Measurements from ENCODE around the gene DSCAM.

DSCAM gene

GRCh38 chr21:40797891-40798290, 49.1 kb downstream of the DSCAM start:
- no CpG with 5 or more reads among the region's 2 CpGs for WGBS (ENCODE audit: extremely low coverage, insufficient coverage, low lambda C conversion rate)
- no peak overlapping the region for H3K4ac ChIP-seq (ENCODE audit: low read depth, low read length)
- no peak overlapping the region for H3K4me3 ChIP-seq (ENCODE audit: low read length)
- no peaks in the 10 kb centered on the region for H3K4me1 ChIP-seq (ENCODE audit: control insufficient read depth, low read depth, low read length)
- no peak overlapping the region for H3K23ac ChIP-seq (ENCODE audit: low read length)
- H4K8ac ChIP-seq (ENCODE audit: low read depth, low read length), result no peak overlapping the region
- H2AK5ac ChIP-seq (ENCODE audit: low read length), result no peak overlapping the region
- no peaks in the 10 kb centered on the region for H3K79me1 ChIP-seq (ENCODE audit: low read length)
- H3K18ac ChIP-seq (ENCODE audit: low read length), result no peak overlapping the region
- H3K27ac ChIP-seq (ENCODE audit: low read depth, low read length), result no peak overlapping the region
- H4K5ac ChIP-seq (ENCODE audit: low read length), result no peak overlapping the region
- H2BK15ac ChIP-seq (replicated peaks; ENCODE audit: low read depth), result no peak overlapping the region
- H3K27me3 ChIP-seq (ENCODE audit: insufficient read depth, low read length, poor library complexity), result no peaks in the 10 kb centered on the region
- no peak overlapping the region for H2BK5ac ChIP-seq (ENCODE audit: low read length)
- no peak for DNase-seq
- no peak overlapping the region for H3K9ac ChIP-seq (ENCODE audit: low read length)
- H3K56ac ChIP-seq (ENCODE audit: low read length), result no peak overlapping the region
- no peaks in the 10 kb centered on the region for H3K79me2 ChIP-seq (ENCODE audit: control insufficient read depth, insufficient read depth, low read length)
- H3K4me2 ChIP-seq (ENCODE audit: low read length), result no peak overlapping the region
- no peaks in the 10 kb centered on the region for H3K36me3 ChIP-seq (ENCODE audit: control insufficient read depth, insufficient read depth, low read length)
- no peak overlapping the region for H2BK120ac ChIP-seq (ENCODE audit: low read depth, low read length)

- Histone ChIP-seq H2BK5ac (ENCODE audit: low read length) (no peak overlapping the region), H3K4ac (ENCODE audit: low read depth, low read length) (no peak overlapping the region), H3K27me3 (ENCODE audit: insufficient read depth, low read length, poor library complexity) (no peaks in the 10 kb centered on the region), H3K4me2 (ENCODE audit: low read length) (no peak overlapping the region), H4K5ac (ENCODE audit: low read length) (no peak overlapping the region), H3K27ac (ENCODE audit: low read depth, low read length) (no peak overlapping the region), H2BK15ac (replicated peaks; ENCODE audit: low read depth) (no peak overlapping the region), H3K79me2 (ENCODE audit: control insufficient read depth, insufficient read depth, low read length) (no peaks in the 10 kb centered on the region), H3K23ac (ENCODE audit: low read length) (no peak overlapping the region), H3K4me3 (ENCODE audit: low read length) (no peak overlapping the region), H4K8ac (ENCODE audit: low read depth, low read length) (no peak overlapping the region), H3K18ac (ENCODE audit: low read length) (no peak overlapping the region), H3K79me1 (ENCODE audit: low read length) (no peaks in the 10 kb centered on the region), H2AK5ac (ENCODE audit: low read length) (no peak overlapping the region), H3K9ac (ENCODE audit: low read length) (no peak overlapping the region), H3K56ac (ENCODE audit: low read length) (no peak overlapping the region), H3K36me3 (ENCODE audit: control insufficient read depth, insufficient read depth, low read length) (no peaks in the 10 kb centered on the region), H3K4me1 (ENCODE audit: control insufficient read depth, low read depth, low read length) (no peaks in the 10 kb centered on the region), H2BK120ac (ENCODE audit: low read depth, low read length) (no peak overlapping the region)
- DNase-seq, result no peak
- no CpG with 5 or more reads among the region's 1 CpG for WGBS (ENCODE audit: extremely low coverage, insufficient coverage, low lambda C conversion rate)
Measured at GRCh38 chr21:40797410-40797809, 49.5 kb downstream of the DSCAM start.

GRCh38 chr21:40796464-40796863, 50.5 kb downstream of the DSCAM start:
- H3K9ac ChIP-seq (ENCODE audit: low read length), result no peak overlapping the region
- no peaks in the 10 kb centered on the region for H3K27me3 ChIP-seq (ENCODE audit: insufficient read depth, low read length, poor library complexity)
- no peak overlapping the region for H3K56ac ChIP-seq (ENCODE audit: low read length)
- WGBS (ENCODE audit: extremely low coverage, insufficient coverage, low lambda C conversion rate), result no CpG with 5 or more reads among the region's 1 CpG
- H3K4me2 ChIP-seq (ENCODE audit: low read length), result no peak overlapping the region
- H2BK120ac ChIP-seq (ENCODE audit: low read depth, low read length), result no peak overlapping the region
- H2BK5ac ChIP-seq (ENCODE audit: low read length), result no peak overlapping the region
- H4K5ac ChIP-seq (ENCODE audit: low read length), result no peak overlapping the region
- H3K4me1 ChIP-seq (ENCODE audit: control insufficient read depth, low read depth, low read length), result no peaks in the 10 kb centered on the region
- no peaks in the 10 kb centered on the region for H3K36me3 ChIP-seq (ENCODE audit: control insufficient read depth, insufficient read depth, low read length)
- no peaks in the 10 kb centered on the region for H3K79me1 ChIP-seq (ENCODE audit: low read length)
- H3K23ac ChIP-seq (ENCODE audit: low read length), result no peak overlapping the region
- H2BK15ac ChIP-seq (replicated peaks; ENCODE audit: low read depth), result no peak overlapping the region
- DNase-seq, result no peak
- no peak overlapping the region for H2AK5ac ChIP-seq (ENCODE audit: low read length)
- H3K4ac ChIP-seq (ENCODE audit: low read depth, low read length), result no peak overlapping the region
- no peak overlapping the region for H3K27ac ChIP-seq (ENCODE audit: low read depth, low read length)
- no peaks in the 10 kb centered on the region for H3K79me2 ChIP-seq (ENCODE audit: control insufficient read depth, insufficient read depth, low read length)
- no peak overlapping the region for H3K4me3 ChIP-seq (ENCODE audit: low read length)
- no peak overlapping the region for H4K8ac ChIP-seq (ENCODE audit: low read depth, low read length)
- H3K18ac ChIP-seq (ENCODE audit: low read length), result no peak overlapping the region

- no CpG with 5 or more reads among the region's 3 CpGs for WGBS (ENCODE audit: extremely low coverage, insufficient coverage, low lambda C conversion rate)
- Histone ChIP-seq H3K4me3 (ENCODE audit: low read length) (no peak overlapping the region), H3K79me1 (ENCODE audit: low read length) (no peaks in the 10 kb centered on the region), H3K4ac (ENCODE audit: low read depth, low read length) (no peak overlapping the region), H3K27ac (ENCODE audit: low read depth, low read length) (no peak overlapping the region), H3K18ac (ENCODE audit: low read length) (no peak overlapping the region), H3K4me2 (ENCODE audit: low read length) (no peak overlapping the region), H3K36me3 (ENCODE audit: control insufficient read depth, insufficient read depth, low read length) (no peaks in the 10 kb centered on the region), H4K8ac (ENCODE audit: low read depth, low read length) (no peak overlapping the region), H3K9ac (ENCODE audit: low read length) (no peak overlapping the region), H2BK15ac (replicated peaks; ENCODE audit: low read depth) (no peak overlapping the region), H2BK5ac (ENCODE audit: low read length) (no peak overlapping the region), H3K79me2 (ENCODE audit: control insufficient read depth, insufficient read depth, low read length) (no peaks in the 10 kb centered on the region), H3K56ac (ENCODE audit: low read length) (no peak overlapping the region), H2AK5ac (ENCODE audit: low read length) (no peak overlapping the region), H2BK120ac (ENCODE audit: low read depth, low read length) (no peak overlapping the region), H4K5ac (ENCODE audit: low read length) (no peak overlapping the region), H3K4me1 (ENCODE audit: control insufficient read depth, low read depth, low read length) (no peaks in the 10 kb centered on the region), H3K27me3 (ENCODE audit: insufficient read depth, low read length, poor library complexity) (no peaks in the 10 kb centered on the region), H3K23ac (ENCODE audit: low read length) (no peak overlapping the region)
- no peak for DNase-seq
Measured at GRCh38 chr21:40795313-40795712, 51.6 kb downstream of the DSCAM start.

- Histone ChIP-seq H2BK5ac (ENCODE audit: low read length) (no peak overlapping the region), H3K4me1 (ENCODE audit: control insufficient read depth, low read depth, low read length) (no peaks in the 10 kb centered on the region), H2BK120ac (ENCODE audit: low read depth, low read length) (no peak overlapping the region), H3K4ac (ENCODE audit: low read depth, low read length) (no peak overlapping the region), H3K18ac (ENCODE audit: low read length) (no peak overlapping the region), H3K9ac (ENCODE audit: low read length) (no peak overlapping the region), H3K4me3 (ENCODE audit: low read length) (no peak overlapping the region), H3K79me1 (ENCODE audit: low read length) (no peaks in the 10 kb centered on the region), H4K5ac (ENCODE audit: low read length) (no peak overlapping the region), H3K4me2 (ENCODE audit: low read length) (no peak overlapping the region), H3K23ac (ENCODE audit: low read length) (no peak overlapping the region), H3K27ac (ENCODE audit: low read depth, low read length) (no peak overlapping the region), H3K36me3 (ENCODE audit: control insufficient read depth, insufficient read depth, low read length) (no peaks in the 10 kb centered on the region), H3K79me2 (ENCODE audit: control insufficient read depth, insufficient read depth, low read length) (no peaks in the 10 kb centered on the region), H3K27me3 (ENCODE audit: insufficient read depth, low read length, poor library complexity) (no peaks in the 10 kb centered on the region), H2AK5ac (ENCODE audit: low read length) (no peak overlapping the region), H4K8ac (ENCODE audit: low read depth, low read length) (no peak overlapping the region), H2BK15ac (replicated peaks; ENCODE audit: low read depth) (no peak overlapping the region), H3K56ac (ENCODE audit: low read length) (no peak overlapping the region)
- no peak for DNase-seq
- no CpG with 5 or more reads among the region's 4 CpGs for WGBS (ENCODE audit: extremely low coverage, insufficient coverage, low lambda C conversion rate)
Measured at GRCh38 chr21:40792691-40793456, 54.1 kb downstream of the DSCAM start.

GRCh38 chr21:40788635-40789034, 58.3 kb downstream of the DSCAM start:
- no CpG with 5 or more reads among the region's 3 CpGs for WGBS (ENCODE audit: extremely low coverage, insufficient coverage, low lambda C conversion rate)
- H3K27me3 ChIP-seq (ENCODE audit: insufficient read depth, low read length, poor library complexity), result no peaks in the 10 kb centered on the region
- H2BK15ac ChIP-seq (replicated peaks; ENCODE audit: low read depth), result no peak overlapping the region
- no peak overlapping the region for H2BK5ac ChIP-seq (ENCODE audit: low read length)
- H3K36me3 ChIP-seq (ENCODE audit: control insufficient read depth, insufficient read depth, low read length), result no peaks in the 10 kb centered on the region
- H2BK120ac ChIP-seq (ENCODE audit: low read depth, low read length), result no peak overlapping the region
- H3K4ac ChIP-seq (ENCODE audit: low read depth, low read length), result no peak overlapping the region
- no peak overlapping the region for H2AK5ac ChIP-seq (ENCODE audit: low read length)
- H3K4me1 ChIP-seq (ENCODE audit: control insufficient read depth, low read depth, low read length), result no peaks in the 10 kb centered on the region
- no peaks in the 10 kb centered on the region for H3K79me2 ChIP-seq (ENCODE audit: control insufficient read depth, insufficient read depth, low read length)
- no peak overlapping the region for H3K23ac ChIP-seq (ENCODE audit: low read length)
- no peak overlapping the region for H3K4me3 ChIP-seq (ENCODE audit: low read length)
- H3K18ac ChIP-seq (ENCODE audit: low read length), result no peak overlapping the region
- no peak overlapping the region for H3K4me2 ChIP-seq (ENCODE audit: low read length)
- no peak for DNase-seq
- no peak overlapping the region for H3K56ac ChIP-seq (ENCODE audit: low read length)
- no peak overlapping the region for H3K27ac ChIP-seq (ENCODE audit: low read depth, low read length)
- H4K5ac ChIP-seq (ENCODE audit: low read length), result no peak overlapping the region
- no peak overlapping the region for H3K9ac ChIP-seq (ENCODE audit: low read length)
- no peak overlapping the region for H4K8ac ChIP-seq (ENCODE audit: low read depth, low read length)
- no peaks in the 10 kb centered on the region for H3K79me1 ChIP-seq (ENCODE audit: low read length)
